HepG2 (cell line): ENCODE measurements around the gene AUH. TPM values are rescaled to one million over a fixed set of nuclear protein-coding genes. Genes with fewer than 3 reads are reported as not detected.

Source experiments
- ATAC-seq: fragments of 200-7000 bp; cut with Tn5 transposase; 3 replicates; pipeline ENCODE4 v1.9.1; 2020; ENCODE audit warnings: mild to moderate bottlenecking, moderate library complexity
- BruUV-seq: library from RNA; stranded (reverse); fragments of 400-500 nt; replicated peaks from 2 replicates; lab custom pipeline; 2021; lab: Mats Ljungman, UMichigan
- CTCF ChIA-PET: fragments of 300-600 bp; formaldehyde crosslinking; extraction: SDS; loops from one replicate; lab custom pipeline; 2021; ENCODE audit warnings: low total read pairs, inconsistent platforms, low intra/inter-chr PET ratio; lab: Yijun Ruan, JAX
- POLR2A ChIA-PET: fragments of 350-600 bp; sonication (Branson Sonifier 250); formaldehyde crosslinking; loops from one replicate; lab custom pipeline; 2020; ENCODE audit warnings: antibody characterized with exemption, inconsistent platforms; lab: Yijun Ruan, JAX
- DNase-seq: peaks from one replicate; pipeline ENCODE4 v3.0.0-alpha.2; 2015; ENCODE audit warnings: low spot score
- FAIRE-seq: peaks from 3 replicates; lab custom pipeline; 2011; peaks lifted over from hg19 to GRCh38; lab: Jason Lieb, UNC
- H2AFZ ChIP-seq: one replicate; pipeline ENCODE4 v1.6.1; 2011; ENCODE audit warnings: low read length, inconsistent platforms
- H3K27ac ChIP-seq: fragments of 300-600 bp; 3 replicates; pipeline ENCODE4 v1.8.0; 2011; ENCODE audit warnings: mixed run types, mild to moderate bottlenecking, mixed read lengths, low read length, inconsistent platforms; ENCODE audit not compliant: insufficient read depth; ENCODE audit errors: extremely low read length
- H3K27me3 ChIP-seq, 2 experiments: fragments of 200-600 bp in 1 of 2; 2 replicates in 1 of 2; 3 replicates in 1 of 2; pipeline versions ENCODE4 v1.6.0 to v1.8.0; 2011; ENCODE audit warnings: low read length in 2 of 2, mild to moderate bottlenecking in 2 of 2, moderate library complexity in 2 of 2, inconsistent platforms in 1 of 2; ENCODE audit not compliant: insufficient read depth in 2 of 2, control insufficient read depth in 1 of 2
- H3K36me3 ChIP-seq, 2 experiments: fragments of 200-600 bp in 1 of 2; replicated peaks in 1 of 2; 2 replicates in 1 of 2; 3 replicates in 1 of 2; pipeline versions ENCODE4 v1.5.1 to v1.8.0; 2011; ENCODE audit warnings: low read length in 2 of 2, inconsistent platforms in 1 of 2; ENCODE audit not compliant: insufficient read depth in 2 of 2, control insufficient read depth in 1 of 2
- H3K4me1 ChIP-seq: 2 replicates; pipeline ENCODE4 v1.5.1; 2012; ENCODE audit warnings: low read length, inconsistent platforms; ENCODE audit not compliant: insufficient read depth
- H3K4me2 ChIP-seq: 2 replicates; pipeline ENCODE4 v1.6.0; 2011; ENCODE audit warnings: low read depth, low read length, inconsistent platforms
- H3K4me3 ChIP-seq, 3 experiments: fragments of 200-600 bp in 1 of 3; sonication (generic), shearing (Covaris generic) in 1 of 3; replicated peaks in 1 of 3; 2 replicates each; pipeline ENCODE4 v1.5.1; 2011 to 2016; ENCODE audit warnings: low read length in 3 of 3, inconsistent platforms in 2 of 3, low read depth in 2 of 3, mild to moderate bottlenecking in 2 of 3, control low read depth in 1 of 3, mixed read lengths in 1 of 3; ENCODE audit not compliant: insufficient read depth in 1 of 3
- H3K79me2 ChIP-seq: one replicate; pipeline ENCODE4 v1.6.1; 2011; ENCODE audit warnings: low read length, inconsistent platforms; ENCODE audit not compliant: insufficient read depth
- H3K9ac ChIP-seq: 2 replicates; pipeline ENCODE4 v1.6.0; 2011; ENCODE audit warnings: mild to moderate bottlenecking, low read depth, low read length, inconsistent platforms; ENCODE audit not compliant: insufficient read depth
- H3K9me3 ChIP-seq: 2 replicates; pipeline ENCODE4 v1.5.1; 2012; ENCODE audit warnings: mild to moderate bottlenecking, low read length
- H4K20me1 ChIP-seq: 2 replicates; pipeline ENCODE4 v1.6.0; 2011; ENCODE audit warnings: inconsistent platforms, mild to moderate bottlenecking, low read length, moderate library complexity; ENCODE audit not compliant: insufficient read depth
- KLF12 ChIP-seq: sonication (generic); formaldehyde crosslinking; IDR thresholded peaks from 2 replicates; pipeline ENCODE4 v1.4.0; 2020; ENCODE audit warnings: missing genetic modification reagents, borderline replicate concordance
- SP140L ChIP-seq: sonication (generic); formaldehyde crosslinking; IDR thresholded peaks from 2 replicates; pipeline ENCODE4 v1.4.0; 2020; ENCODE audit warnings: missing genetic modification reagents, borderline replicate concordance
- TCF12 ChIP-seq, 2 experiments: fragments of 450-650 bp in 1 of 2; sonication (generic) in 1 of 2; formaldehyde crosslinking in 1 of 2; IDR thresholded peaks; 2 replicates each; pipeline versions ENCODE4 v1.6.1 to v1.8.0; 2017 to 2022; ENCODE audit warnings: antibody characterized with exemption in 1 of 2, mild to moderate bottlenecking in 1 of 2, missing genetic modification reagents in 1 of 2, moderate library complexity in 1 of 2
- ZMYM4 ChIP-seq: sonication (generic); formaldehyde crosslinking; IDR thresholded peaks from 2 replicates; pipeline ENCODE4 v1.8.1; 2023; ENCODE audit warnings: mild to moderate bottlenecking, missing genetic modification reagents
- ZNF235 ChIP-seq: sonication (generic); formaldehyde crosslinking; IDR thresholded peaks from 2 replicates; pipeline ENCODE4 v1.8.1; 2023; ENCODE audit warnings: mild to moderate bottlenecking, missing genetic modification reagents, borderline replicate concordance
- ZNF3 ChIP-seq: IDR thresholded peaks from 2 replicates; pipeline ENCODE4 v1.7.0; 2017; ENCODE audit warnings: inconsistent platforms
- ZNF34 ChIP-seq: sonication (generic); formaldehyde crosslinking; IDR thresholded peaks from 2 replicates; pipeline ENCODE4 v1.4.0; 2020; ENCODE audit warnings: mild to moderate bottlenecking, missing genetic modification reagents, borderline replicate concordance
- ZNF543 ChIP-seq: sonication (generic); formaldehyde crosslinking; IDR thresholded peaks from 2 replicates; pipeline ENCODE4 v1.4.0; 2020; ENCODE audit warnings: mild to moderate bottlenecking, missing genetic modification reagents
- ZNF598 ChIP-seq: sonication (generic); formaldehyde crosslinking; IDR thresholded peaks from 2 replicates; pipeline ENCODE4 v1.5.1; 2020; ENCODE audit warnings: mild to moderate bottlenecking, missing genetic modification reagents, borderline replicate concordance
- whole genome bisulfite sequencing: methylation state at CpG from one replicate; pipeline ENCODE4 v1.1.6; 2017; ENCODE audit warnings: low lambda C conversion rate; 5-methylcytosine and 5-hydroxymethylcytosine counted together
- in situ Hi-C: cut with HindIII; loops from 2 replicates; pipeline ENCODE4 v1.10.0; 2017; ENCODE audit warnings: low pct_unique_long_range_greater_than_20kb; ENCODE audit not compliant: extremely low pct_ligation_motif_present
- intact Hi-C: fragments of 100-400 bp; cut with micrococcal nuclease; formaldehyde crosslinking; loops from one replicate; pipeline ENCODE4 v1.10.0; 2022; ENCODE audit not compliant: unreplicated experiment
- polyA plus RNA-seq, 8 experiments: library from polyadenylated mRNA; depleted of rRNA in 3 of 8; stranded (reverse) in 7 of 8; unstranded in 1 of 8; fragments of >200 nt; fragmentation: Illumina TruSeq in 4 of 8; extraction: Trizol in 4 of 8; gene quantifications; 2 replicates each; pipeline versions ENCODE4 v1.2.1 to v1.2.3, GENCODE V29; 2011 to 2016; ENCODE audit warnings: low read depth in 4 of 8, missing spikeins in 1 of 8, mixed read lengths in 1 of 8; ENCODE audit not compliant: insufficient read depth in 1 of 8
- total RNA-seq, 5 experiments: library from RNA; depleted of rRNA; stranded (reverse); fragments of >200 nt; fragmentation: Illumina TruSeq; extraction: Trizol; gene quantifications; 2 replicates each; pipeline ENCODE4 v1.2.3, GENCODE V29; 2016; ENCODE audit warnings: low read depth in 1 of 5
- TF ChIP-seq, protein P1 (sequence below): sonication (generic); formaldehyde crosslinking; IDR thresholded peaks from 2 replicates; pipeline ENCODE4 v1.5.1; 2020; ENCODE audit warnings: missing genetic modification reagents, mild to moderate bottlenecking, borderline replicate concordance

Gene AUH
- total and polyA plus RNA-seq, 2 of the 13 experiments (the other 11 are each of a cell fraction or from before 2014, with no cell fraction given), result 25.8 to 31.9 TPM

DNA sequence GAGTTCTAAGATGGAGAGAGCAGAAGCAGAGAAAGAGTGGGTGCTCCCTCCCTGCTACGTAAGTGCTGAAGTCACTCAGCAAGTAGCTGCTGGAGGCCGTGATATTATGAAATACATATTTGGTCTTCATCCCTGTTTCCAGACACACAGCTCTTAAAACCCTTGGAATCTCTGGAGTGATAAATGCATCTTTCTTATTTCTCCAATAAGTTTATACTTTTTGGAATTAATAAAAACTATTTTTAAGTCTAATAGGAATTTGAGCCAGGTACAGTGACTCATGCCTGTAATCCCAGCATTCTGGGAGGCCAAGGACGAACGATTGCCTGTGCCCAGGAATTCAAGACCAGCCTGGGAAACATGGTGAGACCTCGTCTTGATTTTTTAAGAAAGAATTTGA, 60.6 kb downstream of the AUH start (continued):
- TF ChIP-seq, protein P1, sequence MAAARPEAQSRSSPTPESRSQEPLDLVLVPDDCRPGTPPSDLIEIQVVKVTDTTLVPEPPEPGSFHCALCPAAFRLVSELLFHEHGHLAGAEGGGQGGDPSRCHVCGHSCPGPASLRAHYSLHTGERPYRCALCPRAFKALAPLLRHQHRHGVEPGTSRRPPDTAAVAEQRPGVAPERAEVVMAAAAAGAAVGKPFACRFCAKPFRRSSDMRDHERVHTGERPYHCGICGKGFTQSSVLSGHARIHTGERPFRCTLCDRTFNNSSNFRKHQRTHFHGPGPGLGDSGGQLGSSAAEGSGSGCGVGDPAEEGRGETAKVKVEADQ (CRISPR knock-in tag), result no peak
- TF ChIP-seq ZNF34 (CRISPR knock-in tag), result no peak
- TF ChIP-seq KLF12 (CRISPR knock-in tag), result no peak
- no peak for TF ChIP-seq TCF12 (IDR thresholded peaks at IDR 0.05)
- no peak for TF ChIP-seq TCF12 (CRISPR knock-in tag; IDR thresholded peaks at IDR 0.05)
- no peak for TF ChIP-seq ZMYM4
- TF ChIP-seq ZNF3 (CRISPR knock-in tag), result no peak
- no peak for TF ChIP-seq ZNF543 (CRISPR knock-in tag)
- TF ChIP-seq ZNF235 (CRISPR knock-in tag), result no peak

- H2AFZ ChIP-seq, result no peak overlapping the region
- no peak for FAIRE-seq
- no peak for ATAC-seq
- DNase-seq, result no peak
- no peak overlapping the region for H3K9ac ChIP-seq
- in situ Hi-C loops, result no loop called here
- ChIA-PET CTCF (no interaction called here), POLR2A (no interaction called here)
- H4K20me1 ChIP-seq, result no peaks in the 10 kb centered on the region
- WGBS, result 98% methylated on average over 2 of the region's 2 CpGs
- no TSS peak for BruUV-seq
- H3K4me1 ChIP-seq, result no peaks in the 10 kb centered on the region
- no peak overlapping the region for H3K4me3 ChIP-seq
- intact Hi-C loops, result no loop called here
- H3K9me3 ChIP-seq, result no peaks in the 10 kb centered on the region
- H3K36me3 ChIP-seq, result peaks cover 9 to 42% of the 10 kb centered on the region in 2 experiments
- TF ChIP-seq SP140L (CRISPR knock-in tag), result no peak
- TF ChIP-seq ZNF598, result no peak
- TF ChIP-seq, all 625 proteins: peak for 0
- Histone ChIP-seq H3K4me2 (no peak overlapping the region), H3K79me2 (peaks cover 3% of the 10 kb centered on the region), H3K27ac (no peak overlapping the region), H3K27me3 (no peaks in the 10 kb centered on the region)
Observed at GRCh38 chr9:91298311-91298710, 63.4 kb downstream of the AUH start.
